NCI-H2029 treated with DMSO at 0.1 percent for 48 hours (cell line): Measurements from ENCODE around the gene SDC1.

ENCODE experiments used
- DNase-seq: peaks from one replicate; lab custom pipeline; 2025; lab: John Stamatoyannopoulos, UW

SDC1 gene

GRCh38 chr2:20169796-20170703 is 54.9 kb downstream of the SDC1 start:
- DNase-seq: no peak

- DNase-seq: no peak
Measured at GRCh38 chr2:20168727-20169696, 55.9 kb downstream of the SDC1 start.

DNA sequence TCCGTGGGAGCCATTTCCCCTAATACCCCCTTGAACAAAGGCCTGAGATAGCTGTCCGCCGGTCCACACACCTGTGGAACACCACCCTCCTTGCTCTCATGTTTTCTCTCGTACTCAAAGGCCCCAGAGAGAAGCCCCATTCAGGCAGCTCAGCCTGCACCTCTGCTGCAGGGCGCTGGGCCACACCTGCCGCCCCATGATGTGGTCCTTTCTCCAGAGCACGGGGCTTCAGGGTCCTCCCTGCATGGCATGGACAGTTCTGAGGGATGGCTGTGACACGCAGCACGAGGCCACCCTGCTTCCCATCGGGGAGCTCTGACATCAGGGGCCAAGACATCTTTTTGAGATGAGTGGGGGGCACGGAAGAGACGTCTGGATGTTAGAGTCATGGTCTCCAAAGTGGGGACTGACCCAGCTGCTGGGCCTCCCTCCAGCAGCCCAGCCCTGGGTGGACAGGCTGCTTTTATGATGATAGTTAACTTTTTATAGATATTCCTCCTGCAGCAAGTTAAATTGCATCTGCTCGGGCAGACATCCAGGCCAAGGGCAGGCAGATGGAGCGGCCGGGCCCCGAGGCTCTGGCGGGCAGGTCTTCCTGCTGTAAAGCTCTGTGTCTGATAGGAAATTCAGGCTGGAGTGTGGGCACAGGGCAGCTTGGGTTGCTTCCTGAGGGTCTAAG is 56.7 kb downstream of the SDC1 start:
- no peak for DNase-seq

GRCh38 chr2:20167356-20167755 is 57.6 kb downstream of the SDC1 start:
- DNase-seq: no peak

DNA sequence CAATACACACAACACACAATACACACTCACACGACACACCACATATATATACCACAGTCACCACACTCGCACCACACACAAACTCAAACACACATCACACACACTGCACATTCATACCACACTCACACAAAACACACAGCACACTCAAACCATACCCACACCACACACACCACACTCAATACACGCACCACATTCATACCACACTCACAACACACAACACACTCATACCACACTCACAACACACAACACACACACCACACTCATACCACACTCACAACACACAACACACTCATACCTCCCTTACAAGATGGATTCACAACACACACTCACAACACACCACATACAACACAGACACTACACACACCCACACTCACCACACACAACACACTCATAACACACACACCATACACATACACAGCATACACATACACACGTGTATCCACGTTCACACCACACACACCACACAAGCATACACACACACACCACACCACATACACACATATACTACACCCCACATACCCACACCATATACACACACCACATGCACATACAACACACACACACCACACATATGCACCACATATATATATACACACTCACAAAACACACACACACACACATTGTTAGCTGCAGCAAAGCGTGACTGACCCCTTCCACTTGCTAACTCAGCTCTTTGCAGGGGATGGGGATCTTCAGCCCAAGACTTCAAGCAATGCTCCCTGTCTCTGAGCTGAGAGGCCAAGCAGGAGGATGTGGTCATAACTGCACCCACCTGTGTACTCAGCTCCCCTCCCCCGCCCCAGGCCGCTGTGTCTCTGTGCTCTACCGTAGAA is 59.0 kb downstream of the SDC1 start:
- no peak for DNase-seq

- no peak for DNase-seq
Measured at GRCh38 chr2:20164734-20165478, 60.0 kb downstream of the SDC1 start.

DNA sequence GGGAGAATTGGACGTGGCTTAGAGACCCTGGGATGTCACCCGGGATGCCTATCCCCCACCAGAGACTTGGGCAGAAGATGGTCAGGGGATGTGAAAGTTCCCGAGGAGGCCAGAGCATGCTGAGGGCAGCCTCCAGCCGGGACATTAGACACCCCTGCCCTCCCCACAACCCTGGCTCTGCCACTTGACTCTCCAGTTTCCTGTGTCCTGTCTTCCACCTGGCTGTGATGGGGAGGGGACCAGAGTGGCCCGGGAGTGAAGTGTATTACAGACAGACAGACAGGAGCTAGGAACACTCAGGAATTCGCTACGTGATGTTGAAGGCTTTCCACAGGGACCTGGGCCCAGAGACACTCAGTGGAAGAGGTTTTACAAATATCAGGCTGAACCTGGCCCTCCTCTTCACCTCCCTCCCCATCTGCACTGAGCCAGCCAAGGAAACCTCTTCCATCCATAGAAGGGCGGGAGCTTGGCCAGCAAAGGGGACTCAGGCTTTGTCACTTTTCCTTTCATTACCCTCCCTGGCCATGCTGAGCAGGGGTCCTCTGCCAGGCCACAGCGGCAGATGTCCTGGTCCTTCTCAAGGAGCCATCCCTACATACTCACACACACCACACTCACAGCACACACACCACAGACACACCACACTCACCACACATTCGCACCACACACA is 60.7 kb downstream of the SDC1 start:
- DNase-seq: peak; percentile 58

GRCh38 chr2:20159411-20160070 is 65.4 kb downstream of the SDC1 start:
- no peak for DNase-seq

DNA sequence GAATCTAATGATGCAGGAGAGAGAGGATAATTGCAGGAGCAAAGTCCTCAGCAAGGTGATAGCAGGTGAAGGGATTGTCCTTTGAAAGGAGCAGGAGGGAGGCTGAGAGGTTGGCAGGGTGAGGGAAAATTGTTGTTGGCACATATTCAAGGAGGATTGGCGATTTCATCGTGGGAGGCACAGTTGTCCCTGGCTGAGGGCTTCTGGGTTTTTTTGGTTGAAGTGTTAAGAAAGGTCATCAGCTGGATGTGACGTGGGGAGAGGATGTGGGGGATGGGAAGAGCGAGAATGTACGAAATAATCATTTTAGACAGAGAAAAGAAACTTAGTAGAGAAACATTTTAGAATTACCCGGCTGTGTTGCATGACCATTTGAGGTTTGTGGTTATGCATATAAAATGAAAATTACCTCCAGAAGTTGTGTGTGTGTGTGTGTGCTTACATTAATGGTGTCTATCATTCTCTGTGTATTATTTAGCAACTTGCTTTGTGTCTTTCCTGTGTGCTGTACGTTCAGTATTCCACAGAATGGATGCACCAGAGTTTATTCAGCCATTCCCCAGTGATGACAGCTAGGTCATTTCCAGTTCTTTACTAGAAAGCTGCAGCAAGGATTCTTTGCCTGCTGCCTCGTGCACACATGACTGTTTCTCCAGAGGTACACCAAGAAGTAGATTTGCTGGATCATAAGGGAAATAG is 67.6 kb downstream of the SDC1 start:
- DNase-seq: peak; percentile 27

DNA sequence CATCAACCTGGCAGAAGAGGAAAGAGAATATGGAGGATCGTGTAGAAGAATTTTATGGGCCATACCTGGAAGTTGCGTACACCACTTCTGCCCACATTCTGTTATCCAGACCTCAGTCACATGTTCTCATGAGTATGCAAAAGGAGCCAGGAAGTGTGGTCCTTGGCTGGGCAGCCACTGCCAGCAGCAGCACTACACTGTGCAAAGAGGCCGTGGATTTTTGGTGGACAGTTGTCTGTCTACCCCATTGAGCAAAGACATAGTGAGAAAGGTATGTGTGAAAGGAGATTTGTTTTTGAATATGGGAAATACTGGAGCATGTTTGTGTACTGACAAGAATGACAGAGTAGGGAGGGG is 68.1 kb downstream of the SDC1 start:
- DNase-seq: no peak

DNA sequence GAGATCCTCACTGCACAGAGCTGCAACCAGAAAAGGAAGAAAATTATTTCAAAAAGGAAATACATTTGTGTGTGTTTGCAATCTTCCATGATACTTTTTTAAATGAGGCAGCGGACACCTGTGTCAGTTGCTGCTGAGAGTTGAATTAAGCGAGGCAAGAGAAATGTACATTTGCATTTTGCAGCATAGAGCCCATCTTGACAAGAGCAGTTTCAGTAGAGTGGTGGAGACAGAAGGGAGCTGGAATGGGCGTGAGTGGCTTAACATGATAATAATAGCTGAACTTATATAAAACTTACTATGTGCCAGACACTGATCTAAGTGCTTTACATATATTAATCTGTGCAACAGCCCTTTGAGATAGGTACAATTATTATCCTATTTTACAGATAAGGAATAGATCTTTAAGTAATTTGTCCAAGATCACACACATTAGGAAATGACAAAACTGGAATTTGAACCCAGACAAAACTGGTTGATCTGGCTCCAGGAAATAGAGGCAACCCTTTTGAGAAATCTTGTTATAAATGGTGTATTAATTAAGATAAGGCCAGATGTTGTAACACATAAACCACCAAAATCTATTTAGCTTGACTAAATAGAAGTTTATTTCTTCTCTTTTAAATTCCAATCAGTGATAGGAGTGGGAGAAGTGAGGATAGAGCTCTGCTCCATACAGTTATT is 68.7 kb downstream of the SDC1 start:
- DNase-seq: no peak

- no peak for DNase-seq
Measured at GRCh38 chr2:20153131-20153851, 71.6 kb downstream of the SDC1 start.

GRCh38 chr2:20150806-20151571 is 73.9 kb downstream of the SDC1 start:
- no peak for DNase-seq
